Suprapubic skin (tissue), 4 donors: ENCODE data around the gene SVIL. TPM values are rescaled to one million over a fixed set of nuclear protein-coding genes. Genes with fewer than 3 reads are reported as not detected.
"Not testable (repeated sequence)": the region's sequence is repeated elsewhere in the genome, so short reads cannot be mapped to it uniquely, and the experiment has no call there.

Experiments
- DNase-seq, 2 donors: peaks; one replicate each; pipeline ENCODE4 v3.0.0-alpha.2; 2019; ENCODE audit warnings: low spot score in 2 of 2
- H3K27ac ChIP-seq: fragments of 200-600 bp; sonication (generic); one replicate; pipeline ENCODE4 v1.5.1; 2019
- H3K27me3 ChIP-seq: fragments of 200-600 bp; sonication (generic); one replicate; pipeline ENCODE4 v1.5.1; 2019
- H3K36me3 ChIP-seq: fragments of 200-600 bp; sonication (generic); one replicate; pipeline ENCODE4 v1.5.1; 2019
- H3K4me1 ChIP-seq: fragments of 200-600 bp; sonication (generic); one replicate; pipeline ENCODE4 v1.5.1; 2019
- H3K4me3 ChIP-seq: fragments of 200-600 bp; sonication (generic); one replicate; pipeline ENCODE4 v1.5.1; 2019; ENCODE audit warnings: mild to moderate bottlenecking
- H3K9me3 ChIP-seq: fragments of 200-600 bp; sonication (generic); one replicate; pipeline ENCODE4 v1.5.1; 2019
- EP300 ChIP-seq: sonication (generic); formaldehyde crosslinking; IDR thresholded peaks from one replicate; pipeline ENCODE4 v1.6.1; 2017; ENCODE audit warnings: antibody characterized with exemption
- POLR2A ChIP-seq, 2 donors: fragments of 450-650 bp; IDR thresholded peaks; one replicate each; pipeline ENCODE4 v1.6.1; 2017; ENCODE audit warnings: antibody characterized with exemption in 2 of 2, mild to moderate bottlenecking in 2 of 2, moderate library complexity in 2 of 2
- POLR2AphosphoS5 ChIP-seq, 3 donors: sonication (generic); formaldehyde crosslinking; IDR thresholded peaks; one replicate each; pipeline ENCODE4 v1.6.1; 2017; ENCODE audit warnings: antibody characterized with exemption in 3 of 3
- WGBS: methylation state at CpG from one replicate; pipeline ENCODE4 v1.1.5; 2018; 5-methylcytosine and 5-hydroxymethylcytosine counted together
- total RNA-seq, 4 donors: library from RNA; depleted of rRNA; stranded (reverse); fragments of >200 nt; gene quantifications; one replicate each; pipeline ENCODE4 v1.1.0, GENCODE V29; 2016
- TF ChIP-seq, protein P1 (sequence below), 2 donors: fragments of 200-600 bp in 1 of 2; fragments of 450-650 bp in 1 of 2; sonication (generic) in 1 of 2; IDR thresholded peaks; one replicate each; pipeline ENCODE4 v1.5.1; 2016 to 2019; ENCODE audit warnings: antibody characterized with exemption in 2 of 2, mild to moderate bottlenecking in 1 of 2, moderate library complexity in 1 of 2

SVIL gene
- total RNA-seq, 4 donors from 2014 or later = 52.9 to 129 (median 72.1) TPM

DNA sequence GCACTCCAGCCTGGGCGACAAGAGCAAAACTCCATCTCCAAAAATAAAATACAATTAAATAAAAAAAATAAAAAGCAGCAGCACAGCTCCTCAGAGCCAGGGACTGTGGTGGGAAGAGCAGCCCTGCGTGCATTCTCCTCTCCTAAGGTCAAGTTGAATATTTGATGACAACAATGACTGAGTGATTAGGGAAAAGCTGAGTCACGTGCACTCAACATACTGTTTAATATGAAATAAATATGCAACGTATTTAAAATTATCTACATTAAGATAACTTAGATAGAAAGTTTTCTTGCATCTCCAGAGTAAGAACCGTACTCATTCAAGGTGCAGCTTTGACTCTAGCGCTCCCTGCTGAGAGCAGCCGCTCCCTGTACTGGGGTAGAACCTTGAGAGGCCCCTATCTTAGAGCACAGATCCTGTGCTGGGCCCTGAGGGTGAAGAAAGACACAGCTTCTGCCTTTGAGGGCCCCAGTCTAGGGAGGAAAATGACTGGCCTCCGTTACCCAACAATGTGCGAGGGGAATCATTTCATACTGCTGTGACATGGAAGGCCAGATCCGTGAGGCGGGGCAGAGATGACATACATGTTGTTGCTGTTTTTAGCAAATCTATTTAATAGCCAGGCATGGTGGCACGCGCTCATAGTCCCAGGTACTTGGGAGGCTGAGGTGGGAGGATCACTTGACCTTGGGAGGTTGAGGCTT is 81.1 kb downstream of the SVIL start:
- TF ChIP-seq POLR2AphosphoS5 (IDR thresholded peaks at IDR 0.05) (no peak), POLR2A (IDR thresholded peaks at IDR 0.05) (no peak), EP300 (no peak)
- TF ChIP-seq, protein P1, sequence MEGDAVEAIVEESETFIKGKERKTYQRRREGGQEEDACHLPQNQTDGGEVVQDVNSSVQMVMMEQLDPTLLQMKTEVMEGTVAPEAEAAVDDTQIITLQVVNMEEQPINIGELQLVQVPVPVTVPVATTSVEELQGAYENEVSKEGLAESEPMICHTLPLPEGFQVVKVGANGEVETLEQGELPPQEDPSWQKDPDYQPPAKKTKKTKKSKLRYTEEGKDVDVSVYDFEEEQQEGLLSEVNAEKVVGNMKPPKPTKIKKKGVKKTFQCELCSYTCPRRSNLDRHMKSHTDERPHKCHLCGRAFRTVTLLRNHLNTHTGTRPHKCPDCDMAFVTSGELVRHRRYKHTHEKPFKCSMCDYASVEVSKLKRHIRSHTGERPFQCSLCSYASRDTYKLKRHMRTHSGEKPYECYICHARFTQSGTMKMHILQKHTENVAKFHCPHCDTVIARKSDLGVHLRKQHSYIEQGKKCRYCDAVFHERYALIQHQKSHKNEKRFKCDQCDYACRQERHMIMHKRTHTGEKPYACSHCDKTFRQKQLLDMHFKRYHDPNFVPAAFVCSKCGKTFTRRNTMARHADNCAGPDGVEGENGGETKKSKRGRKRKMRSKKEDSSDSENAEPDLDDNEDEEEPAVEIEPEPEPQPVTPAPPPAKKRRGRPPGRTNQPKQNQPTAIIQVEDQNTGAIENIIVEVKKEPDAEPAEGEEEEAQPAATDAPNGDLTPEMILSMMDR (IDR thresholded peaks at IDR 0.05) = no peak
- DNase-seq = no peak
- Histone ChIP-seq H3K27ac (peak overlapping the region; percentile 38), H3K4me3 (no peak overlapping the region), H3K4me1 (no peaks in the 10 kb centered on the region), H3K27me3 (no peaks in the 10 kb centered on the region), H3K9me3 (no peaks in the 10 kb centered on the region), H3K36me3 (peaks cover 46% of the 10 kb centered on the region)
- 89% methylated on average over 13 of the region's 13 CpGs for WGBS

DNA sequence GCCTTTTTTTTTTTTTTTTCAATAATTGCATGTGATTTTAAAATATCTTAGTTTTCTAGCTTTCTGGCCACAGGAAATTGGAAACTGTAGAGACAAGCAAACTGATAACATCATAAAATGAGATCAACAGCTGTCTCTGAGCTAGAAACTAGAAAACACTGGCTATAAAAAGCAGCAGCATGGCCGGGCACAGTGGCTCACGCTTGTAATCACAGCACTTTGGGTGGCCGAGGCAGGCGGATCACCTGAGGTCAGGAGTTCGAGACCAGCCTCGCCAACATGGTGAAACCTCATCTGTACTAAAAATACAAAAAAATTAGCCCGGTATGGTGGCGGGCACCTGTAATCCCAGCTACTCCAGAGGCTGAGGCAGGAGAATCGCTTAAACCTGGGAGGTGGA is 81.7 kb downstream of the SVIL start:
- WGBS = 91% methylated on average over 9 of the region's 9 CpGs
- not testable (repeated sequence) for H3K4me1 ChIP-seq, H3K27ac ChIP-seq, H3K9me3 ChIP-seq, DNase-seq, H3K27me3 ChIP-seq, H3K4me3 ChIP-seq
- H3K36me3 ChIP-seq = peaks cover 46% of the 10 kb centered on the region

DNA sequence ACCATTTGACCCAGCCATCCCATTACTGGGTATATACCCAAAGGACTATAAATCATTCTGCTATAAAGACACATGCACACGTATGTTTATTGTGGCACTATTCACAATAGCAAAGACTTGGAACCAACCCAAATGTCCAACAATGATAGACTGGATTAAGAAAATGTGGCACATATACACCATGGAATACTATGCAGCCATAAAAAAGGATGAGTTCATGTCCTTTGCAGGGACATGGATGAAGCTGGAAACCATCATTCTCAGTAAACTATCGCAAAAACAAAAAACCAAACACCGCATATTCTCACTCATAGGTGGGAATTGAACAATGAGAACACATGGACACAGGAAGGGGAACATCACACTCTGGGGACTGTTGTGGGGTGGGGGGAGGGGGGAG is 85.3 kb downstream of the SVIL start:
- not testable (repeated sequence) for H3K4me3 ChIP-seq, H3K9me3 ChIP-seq, H3K27me3 ChIP-seq, H3K4me1 ChIP-seq, DNase-seq, H3K27ac ChIP-seq
- H3K36me3 ChIP-seq = peaks cover 47% of the 10 kb centered on the region
- 89% methylated on average over 3 of the region's 3 CpGs for WGBS

DNA sequence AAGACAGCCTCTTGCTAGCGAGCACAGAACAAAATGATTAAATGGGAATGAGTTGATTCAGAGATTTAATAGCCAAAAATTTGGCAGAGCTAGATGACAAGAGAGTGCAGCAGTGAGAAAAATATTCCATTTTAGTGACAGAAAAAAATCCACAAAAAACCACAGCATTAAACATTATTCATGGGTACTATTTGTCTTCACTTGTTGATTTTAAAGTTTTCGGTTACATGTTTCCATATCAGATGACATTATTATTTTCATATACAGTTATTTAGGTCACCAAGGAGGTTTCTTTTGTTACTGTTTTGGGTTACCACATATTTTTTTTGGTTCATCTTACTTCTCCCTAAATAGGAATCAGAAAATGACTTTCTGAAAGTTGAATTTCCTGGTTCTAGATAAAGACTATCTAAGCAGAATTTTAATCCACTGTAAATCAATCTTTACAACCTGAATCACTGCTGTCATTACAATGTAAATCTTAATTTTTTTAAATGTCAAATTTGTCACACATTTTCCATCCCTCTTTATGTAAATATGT is 87.9 kb downstream of the SVIL start:
- DNase-seq = no peak
- Histone ChIP-seq H3K4me3 (no peak overlapping the region), H3K27ac (no peak overlapping the region), H3K27me3 (no peaks in the 10 kb centered on the region), H3K9me3 (no peaks in the 10 kb centered on the region), H3K36me3 (peaks cover 24% of the 10 kb centered on the region), H3K4me1 (no peaks in the 10 kb centered on the region)
- TF ChIP-seq POLR2A (IDR thresholded peaks at IDR 0.05) (no peak), POLR2AphosphoS5 (IDR thresholded peaks at IDR 0.05) (no peak), EP300 (no peak)
- TF ChIP-seq, protein P1 (IDR thresholded peaks at IDR 0.05) = no peak
- WGBS = 65% methylated on average over 2 of the region's 2 CpGs

DNA sequence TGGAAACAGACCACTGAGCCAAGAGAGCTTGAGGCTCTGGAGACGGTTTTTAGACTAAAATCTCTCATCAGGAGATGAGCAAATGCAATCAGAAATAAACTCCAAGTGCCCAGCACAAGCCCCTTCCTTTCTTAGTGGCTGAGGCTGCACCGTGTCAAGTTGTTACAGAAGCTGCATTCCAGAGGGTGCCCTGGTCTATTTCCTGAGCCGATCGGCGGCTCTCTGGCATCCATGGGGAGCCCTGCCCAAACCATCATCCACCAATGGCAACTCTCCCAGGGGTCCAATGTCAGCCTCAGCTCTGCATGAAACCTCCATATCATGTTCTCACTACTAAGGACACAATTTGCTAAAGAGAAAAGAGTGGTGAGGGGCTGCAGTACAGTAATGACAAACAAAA is 89.6 kb downstream of the SVIL start:
- WGBS = 81% methylated on average over 5 of the region's 5 CpGs
- no peak for TF ChIP-seq POLR2AphosphoS5 (IDR thresholded peaks at IDR 0.05)
- TF ChIP-seq POLR2A (IDR thresholded peaks at IDR 0.05) = no peak
- TF ChIP-seq, protein P1 (IDR thresholded peaks at IDR 0.05) = no peak
- TF ChIP-seq EP300 = no peak
- H3K4me1 ChIP-seq = peaks cover 1% of the 10 kb centered on the region
- H3K4me3 ChIP-seq = no peak overlapping the region
- peaks cover 11% of the 10 kb centered on the region for H3K36me3 ChIP-seq
- no peak for DNase-seq
- H3K27ac ChIP-seq = no peak overlapping the region
- no peaks in the 10 kb centered on the region for H3K27me3 ChIP-seq
- no peaks in the 10 kb centered on the region for H3K9me3 ChIP-seq

DNA sequence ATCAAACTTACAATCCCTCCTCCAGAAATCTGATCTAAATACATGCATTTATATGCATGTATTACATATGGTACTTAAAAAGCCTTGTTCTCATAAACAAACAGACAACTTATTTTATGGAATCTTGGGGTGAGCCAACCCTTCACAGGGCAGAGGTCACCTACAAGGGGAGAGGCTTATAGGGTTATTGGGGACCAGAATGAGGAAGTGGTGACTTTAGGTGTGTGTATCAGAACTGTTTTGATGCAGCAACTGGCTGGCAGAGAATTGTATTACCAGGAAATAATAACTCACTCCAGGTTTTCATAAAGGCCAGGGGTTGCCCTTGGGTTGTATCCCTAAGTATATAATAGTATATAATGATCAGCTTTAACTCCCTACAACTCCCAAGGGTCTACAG is 91.1 kb downstream of the SVIL start:
- H3K27me3 ChIP-seq = no peaks in the 10 kb centered on the region
- DNase-seq = no peak
- H3K36me3 ChIP-seq = peaks cover 14% of the 10 kb centered on the region
- H3K27ac ChIP-seq = no peak overlapping the region
- TF ChIP-seq, protein P1 (IDR thresholded peaks at IDR 0.05) = no peak
- TF ChIP-seq POLR2AphosphoS5 (IDR thresholded peaks at IDR 0.05) = no peak
- TF ChIP-seq POLR2A (IDR thresholded peaks at IDR 0.05) = no peak
- no peak for TF ChIP-seq EP300
- no peak overlapping the region for H3K4me3 ChIP-seq
- H3K9me3 ChIP-seq = no peaks in the 10 kb centered on the region
- peaks cover 12% of the 10 kb centered on the region for H3K4me1 ChIP-seq
